Esophagus squamous epithelium (tissue), 4 donors: Measurements from ENCODE around the gene NEO1.

Source experiments
- POLR2A ChIP-seq, 4 donors: fragments of 450-650 bp; IDR thresholded peaks; one replicate each; pipeline ENCODE4 v1.6.1; 2017; ENCODE audit warnings: antibody characterized with exemption in 4 of 4, mild to moderate bottlenecking in 4 of 4, moderate library complexity in 3 of 4
- TF ChIP-seq, protein P1 (sequence below), 6 experiments: fragments of 450-650 bp in 4 of 6; fragments of 200-600 bp in 2 of 6; sonication (generic) in 2 of 6; IDR thresholded peaks; one replicate each; pipeline ENCODE4 v1.5.1; 2016 to 2019; ENCODE audit warnings: antibody characterized with exemption in 6 of 6, mild to moderate bottlenecking in 4 of 6, moderate library complexity in 4 of 6

DNA sequence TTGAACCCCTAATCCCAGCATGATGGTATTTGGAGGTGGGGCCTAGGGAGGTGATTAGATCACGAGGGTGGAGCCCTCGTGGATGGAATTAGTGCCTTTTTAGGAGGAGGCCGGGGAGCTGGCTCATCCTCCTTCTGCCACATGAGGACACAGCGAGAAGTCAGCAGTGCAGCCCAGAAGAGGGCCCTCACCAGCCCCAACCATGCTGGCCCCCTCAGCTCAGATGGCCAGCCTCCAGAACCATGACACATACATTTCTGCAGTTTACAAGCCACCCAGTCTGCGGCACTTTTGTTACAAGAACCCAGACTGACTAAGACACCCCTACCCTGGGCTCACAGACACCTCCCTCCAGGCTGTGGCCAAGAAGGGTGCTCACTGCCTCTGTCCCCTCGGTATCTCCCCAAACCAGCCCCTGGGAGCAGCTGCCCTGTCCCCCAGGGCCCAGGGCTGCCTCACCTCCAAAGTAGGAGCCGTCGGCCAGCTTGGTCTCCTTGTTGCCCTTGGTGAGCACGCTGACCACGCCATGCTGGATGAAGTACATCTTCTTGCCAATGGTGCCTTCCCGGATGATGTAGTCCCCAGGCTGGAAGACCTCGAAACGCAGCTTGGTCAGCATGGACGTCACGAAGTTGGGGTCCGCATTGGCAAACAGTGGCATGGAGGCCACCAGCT, 272.4 kb downstream of the NEO1 start:
- TF ChIP-seq POLR2A (IDR thresholded peaks at IDR 0.05), result no peak
- TF ChIP-seq, protein P1, sequence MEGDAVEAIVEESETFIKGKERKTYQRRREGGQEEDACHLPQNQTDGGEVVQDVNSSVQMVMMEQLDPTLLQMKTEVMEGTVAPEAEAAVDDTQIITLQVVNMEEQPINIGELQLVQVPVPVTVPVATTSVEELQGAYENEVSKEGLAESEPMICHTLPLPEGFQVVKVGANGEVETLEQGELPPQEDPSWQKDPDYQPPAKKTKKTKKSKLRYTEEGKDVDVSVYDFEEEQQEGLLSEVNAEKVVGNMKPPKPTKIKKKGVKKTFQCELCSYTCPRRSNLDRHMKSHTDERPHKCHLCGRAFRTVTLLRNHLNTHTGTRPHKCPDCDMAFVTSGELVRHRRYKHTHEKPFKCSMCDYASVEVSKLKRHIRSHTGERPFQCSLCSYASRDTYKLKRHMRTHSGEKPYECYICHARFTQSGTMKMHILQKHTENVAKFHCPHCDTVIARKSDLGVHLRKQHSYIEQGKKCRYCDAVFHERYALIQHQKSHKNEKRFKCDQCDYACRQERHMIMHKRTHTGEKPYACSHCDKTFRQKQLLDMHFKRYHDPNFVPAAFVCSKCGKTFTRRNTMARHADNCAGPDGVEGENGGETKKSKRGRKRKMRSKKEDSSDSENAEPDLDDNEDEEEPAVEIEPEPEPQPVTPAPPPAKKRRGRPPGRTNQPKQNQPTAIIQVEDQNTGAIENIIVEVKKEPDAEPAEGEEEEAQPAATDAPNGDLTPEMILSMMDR (IDR thresholded peaks at IDR 0.05), result no peak
